ENCODE data around the gene APLN. TPM values are rescaled to one million over a fixed set of nuclear protein-coding genes. Genes with fewer than 3 reads are reported as not detected.
A peak's percentile ranks its signal among the peaks of the same experiment; 100 is the strongest.

Gene APLN
- total and polyA plus RNA-seq, 9 of the 15 experiments (the other 6 are each of a cell fraction or from before 2014, with no cell fraction given) = 0.04 to 0.06 TPM; not detected in 7

GRCh38 chrX:129637217-129638109, 17.3 kb downstream of the APLN start (continued):
- TF ChIP-seq REST (IDR thresholded peaks at IDR 0.05; ENCODE audit: borderline replicate concordance) = peak; percentile 41; the same call in 1 of the 2 replicates
- no peak for TF ChIP-seq REST (CRISPR knock-in tag; IDR thresholded peaks at IDR 0.05; ENCODE audit: low read depth)
- TF ChIP-seq CTCF (IDR thresholded peaks at IDR 0.05 in 2 of 3, conservative IDR thresholded peaks at IDR 0.05 in 1 of 3; ENCODE audit: insufficient read depth in 2 of 3, low read depth in 1 of 3, low read length in 3 of 3) = peak; percentile 77 to 91 (median 86)
- TF ChIP-seq SIX5 (IDR thresholded peaks at IDR 0.05; ENCODE audit: borderline replicate concordance in 1 of 2, insufficient read depth in 1 of 2, low read depth in 1 of 2, low read length in 2 of 2) = no peak
